Suppressor macrophage treated with lipopolysaccharide for 1 hour (primary cell): ENCODE results near the gene ABCA7.
A peak's percentile ranks its signal among the peaks of the same experiment; 100 is the strongest.
"Not testable (repeated sequence)": the region's sequence is repeated elsewhere in the genome, so short reads cannot be mapped to it uniquely, and the experiment has no call there.

Source experiments
- DNase-seq, 3 donors: peaks; one replicate each; pipeline ENCODE4 v3.0.0-alpha.2; 2020 to 2022

Gene ABCA7

GRCh38 chr19:1108291-1109031, 68.6 kb downstream of the ABCA7 start:
- DNase-seq = no peak

GRCh38 chr19:1109032-1109551, 69.2 kb downstream of the ABCA7 start:
- DNase-seq = no peak

- DNase-seq = no peak
These were observed 70.1 kb downstream of the ABCA7 start for GRCh38 chr19:1109697-1110671.

- no peak for DNase-seq
These were observed 71.1 kb downstream of the ABCA7 start for GRCh38 chr19:1110809-1111640.

- no peak for DNase-seq
These were observed 71.8 kb downstream of the ABCA7 start for GRCh38 chr19:1111641-1112267.

GRCh38 chr19:1112268-1113029, 72.5 kb downstream of the ABCA7 start:
- peak in 1 of 3 donors; percentile 37 for DNase-seq

- DNase-seq = peak; percentile 95 to 99 (median 97)
These were observed 73.4 kb downstream of the ABCA7 start for GRCh38 chr19:1113030-1113985.

GRCh38 chr19:1113986-1114483, 74.1 kb downstream of the ABCA7 start:
- no peak for DNase-seq

- DNase-seq = not testable (repeated sequence)
These were observed 74.8 kb downstream of the ABCA7 start for GRCh38 chr19:1114728-1115127.
